Neutrophil (primary cell): Measurements from ENCODE around the gene MAPK14.

Experiments used
- H3K27ac ChIP-seq: fragments of 200-600 bp; sonication (generic); 2 replicates; pipeline ENCODE4 v1.5.1; 2016; ENCODE audit warnings: mild to moderate bottlenecking, moderate library complexity
- H3K27me3 ChIP-seq: fragments of 200-600 bp; sonication (generic); 2 replicates; pipeline ENCODE4 v1.6.0; 2016; ENCODE audit warnings: mild to moderate bottlenecking
- H3K36me3 ChIP-seq: fragments of 200-600 bp; sonication (generic); 2 replicates; pipeline ENCODE4 v1.5.1; 2017
- H3K4me1 ChIP-seq, 2 experiments: fragments of 200-600 bp in 1 of 2; sonication (generic) in 1 of 2; 1 replicate in 1 of 2; 2 replicates in 1 of 2; pipeline versions ENCODE4 v1.5.1 to v1.6.1; 2013 to 2016; ENCODE audit warnings: low read depth in 1 of 2, low read length in 1 of 2, mild to moderate bottlenecking in 1 of 2, moderate library complexity in 1 of 2; ENCODE audit not compliant: control insufficient read depth in 1 of 2, insufficient read depth in 1 of 2
- H3K4me3 ChIP-seq, 2 experiments: fragments of 200-600 bp in 1 of 2; sonication (generic) in 1 of 2; 1 replicate in 1 of 2; 2 replicates in 1 of 2; pipeline ENCODE4 v1.5.1; 2013 to 2016; ENCODE audit warnings: low read depth in 1 of 2, low read length in 1 of 2, mild to moderate bottlenecking in 1 of 2, moderate library complexity in 1 of 2
- H3K9me3 ChIP-seq: fragments of 200-600 bp; sonication (generic); 2 replicates; pipeline ENCODE4 v1.5.1; 2016
- TF ChIP-seq, protein P1 (sequence below): fragments of 200-600 bp; sonication (generic); IDR thresholded peaks from 2 replicates; pipeline ENCODE4 v1.5.1; 2016; ENCODE audit warnings: antibody characterized with exemption

The MAPK14 gene

DNA sequence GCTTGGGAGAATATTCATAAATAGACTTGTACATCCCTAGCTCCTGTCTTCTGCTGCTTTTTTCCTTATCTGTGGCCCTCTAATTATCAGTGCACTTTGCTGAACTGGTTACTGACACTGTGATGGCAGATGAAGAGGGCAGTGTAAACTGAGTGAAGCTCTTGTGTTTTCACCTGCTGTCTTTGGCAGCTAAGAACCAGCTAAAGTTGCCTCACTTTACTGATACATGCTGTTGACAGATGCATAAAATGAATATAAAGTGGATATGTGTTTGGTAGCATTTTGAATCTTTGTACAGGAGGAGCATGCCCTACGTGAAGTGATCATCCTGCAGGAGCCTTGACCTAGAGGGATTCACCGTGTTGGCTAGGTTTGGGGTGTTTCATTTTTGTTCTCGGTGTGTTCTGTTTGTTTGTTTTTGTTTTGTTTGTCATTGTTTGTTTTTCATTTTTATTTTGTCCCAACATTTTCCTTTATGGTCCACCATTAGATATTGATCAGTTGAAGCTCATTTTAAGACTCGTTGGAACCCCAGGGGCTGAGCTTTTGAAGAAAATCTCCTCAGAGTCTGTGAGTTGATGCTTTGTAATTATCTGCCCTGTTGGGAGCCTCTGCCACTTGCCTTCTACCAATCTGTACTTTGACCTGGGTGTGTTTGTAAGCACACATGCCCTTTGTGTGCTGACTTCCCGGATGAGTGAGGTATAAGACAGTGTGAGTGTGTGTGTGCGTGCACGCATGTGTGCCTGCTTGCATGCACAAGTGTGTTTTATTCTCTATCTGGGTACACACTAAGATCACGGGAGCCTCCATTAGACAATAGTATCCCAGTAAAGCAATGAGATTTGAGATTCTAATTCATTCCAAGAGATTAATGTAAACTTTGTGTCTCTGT is 68.1 kb downstream of the MAPK14 start:
- Histone ChIP-seq H3K27ac (peak overlapping the region; percentile 60), H3K4me3 (no peak overlapping the region), H3K9me3 (no peaks in the 10 kb centered on the region), H3K36me3 (peaks cover 92% of the 10 kb centered on the region), H3K4me1 (peaks cover 4 to 12% of the 10 kb centered on the region in 2 experiments), H3K27me3 (no peaks in the 10 kb centered on the region)
- TF ChIP-seq, protein P1, sequence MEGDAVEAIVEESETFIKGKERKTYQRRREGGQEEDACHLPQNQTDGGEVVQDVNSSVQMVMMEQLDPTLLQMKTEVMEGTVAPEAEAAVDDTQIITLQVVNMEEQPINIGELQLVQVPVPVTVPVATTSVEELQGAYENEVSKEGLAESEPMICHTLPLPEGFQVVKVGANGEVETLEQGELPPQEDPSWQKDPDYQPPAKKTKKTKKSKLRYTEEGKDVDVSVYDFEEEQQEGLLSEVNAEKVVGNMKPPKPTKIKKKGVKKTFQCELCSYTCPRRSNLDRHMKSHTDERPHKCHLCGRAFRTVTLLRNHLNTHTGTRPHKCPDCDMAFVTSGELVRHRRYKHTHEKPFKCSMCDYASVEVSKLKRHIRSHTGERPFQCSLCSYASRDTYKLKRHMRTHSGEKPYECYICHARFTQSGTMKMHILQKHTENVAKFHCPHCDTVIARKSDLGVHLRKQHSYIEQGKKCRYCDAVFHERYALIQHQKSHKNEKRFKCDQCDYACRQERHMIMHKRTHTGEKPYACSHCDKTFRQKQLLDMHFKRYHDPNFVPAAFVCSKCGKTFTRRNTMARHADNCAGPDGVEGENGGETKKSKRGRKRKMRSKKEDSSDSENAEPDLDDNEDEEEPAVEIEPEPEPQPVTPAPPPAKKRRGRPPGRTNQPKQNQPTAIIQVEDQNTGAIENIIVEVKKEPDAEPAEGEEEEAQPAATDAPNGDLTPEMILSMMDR, result no peak

DNA sequence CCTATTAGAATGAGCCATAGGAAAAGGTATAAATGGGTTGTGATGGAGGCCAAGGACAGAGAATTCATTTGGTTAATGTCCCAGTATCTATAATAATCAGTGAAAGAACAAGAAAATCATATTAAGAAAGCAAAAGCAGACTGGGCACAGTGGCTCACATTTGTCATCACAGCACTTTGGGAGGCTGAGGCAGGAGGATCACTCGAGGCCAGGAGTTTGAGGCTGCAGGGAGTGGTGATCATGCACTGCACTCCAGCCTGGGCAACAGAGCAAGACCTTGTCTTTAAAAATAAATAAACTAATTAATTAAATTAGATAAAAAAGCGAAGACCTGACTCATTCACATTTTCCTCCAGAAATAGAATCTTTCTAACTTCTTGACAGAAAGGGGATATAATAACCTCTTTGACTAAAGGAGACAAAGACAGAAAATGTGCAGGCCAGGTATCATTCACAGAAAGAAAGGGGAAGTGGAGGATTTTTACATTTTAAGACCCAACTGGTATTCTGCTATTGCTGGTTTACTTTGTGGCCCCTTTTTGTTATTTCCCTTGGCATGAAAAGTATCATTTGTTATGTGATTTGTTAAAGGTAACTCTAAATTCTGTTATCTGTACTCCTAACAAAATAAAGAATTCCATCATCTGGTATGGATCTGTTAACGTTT is 70.8 kb downstream of the MAPK14 start:
- no peaks in the 10 kb centered on the region for H3K27me3 ChIP-seq
- H3K4me3 ChIP-seq, result no peak overlapping the region
- TF ChIP-seq, protein P1, result no peak
- peaks cover 92% of the 10 kb centered on the region for H3K36me3 ChIP-seq
- peaks cover 4 to 12% of the 10 kb centered on the region in 2 experiments for H3K4me1 ChIP-seq
- H3K27ac ChIP-seq, result peak overlapping the region; percentile 57
- no peaks in the 10 kb centered on the region for H3K9me3 ChIP-seq

DNA sequence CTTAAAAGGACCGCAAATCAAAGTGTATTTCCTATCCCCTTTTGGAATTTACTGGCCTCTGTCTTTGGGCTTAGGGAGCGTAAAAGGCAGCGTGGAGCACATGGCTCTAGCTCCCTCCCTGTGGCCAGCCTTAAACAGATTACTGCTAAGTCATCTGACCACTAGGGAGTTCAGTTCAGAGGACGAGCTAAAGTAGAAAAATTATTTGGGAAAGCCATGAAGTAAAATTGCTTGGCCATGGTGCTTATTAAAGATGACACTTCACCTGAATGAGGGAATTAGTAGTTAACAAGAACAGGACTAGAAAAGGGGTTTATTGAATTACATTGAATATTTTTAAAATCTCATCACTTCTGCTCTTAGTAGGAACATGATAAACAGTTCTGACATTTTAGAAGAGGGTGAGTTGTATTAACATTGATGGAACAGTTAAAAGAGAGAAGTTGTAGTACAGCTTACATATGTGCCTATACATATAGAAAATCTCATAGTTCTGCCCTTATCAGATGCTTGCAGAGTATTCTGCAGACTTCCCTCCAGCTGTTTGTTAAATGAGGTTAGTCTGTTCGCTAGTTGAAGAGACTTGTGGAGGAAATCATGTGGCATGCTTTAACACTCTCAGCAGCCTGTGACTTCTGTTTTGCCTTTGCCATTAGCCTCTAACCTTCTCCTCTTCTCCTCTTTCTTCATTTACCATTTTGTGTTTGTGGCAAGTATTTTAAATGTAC is 71.5 kb downstream of the MAPK14 start:
- Histone ChIP-seq H3K4me1 (peaks cover 4 to 12% of the 10 kb centered on the region in 2 experiments), H3K9me3 (no peaks in the 10 kb centered on the region), H3K36me3 (peaks cover 93% of the 10 kb centered on the region), H3K27me3 (no peaks in the 10 kb centered on the region), H3K27ac (peak overlapping the region; percentile 57), H3K4me3 (no peak overlapping the region)
- TF ChIP-seq, protein P1, result no peak

GRCh38 chr6:36099869-36100483 is 72.4 kb downstream of the MAPK14 start:
- TF ChIP-seq, protein P1, result no peak
- Histone ChIP-seq H3K4me1 (peaks cover 4 to 6% of the 10 kb centered on the region in 2 experiments), H3K4me3 (no peak overlapping the region)

GRCh38 chr6:36101691-36102090 is 74.1 kb downstream of the MAPK14 start:
- Histone ChIP-seq H3K27ac (peak overlapping the region; percentile 34), H3K4me3 (no peak overlapping the region), H3K9me3 (no peaks in the 10 kb centered on the region), H3K36me3 (peaks cover 93% of the 10 kb centered on the region), H3K4me1 (no peaks in the 10 kb centered on the region), H3K27me3 (no peaks in the 10 kb centered on the region)
- TF ChIP-seq, protein P1, result no peak

More at GRCh38 chr6:36099869-36100483, 72.4 kb downstream of the MAPK14 start:
- H3K36me3 ChIP-seq, result peaks cover 95% of the 10 kb centered on the region
- H3K27me3 ChIP-seq, result no peaks in the 10 kb centered on the region
- peak overlapping the region; percentile 57 for H3K27ac ChIP-seq
- no peaks in the 10 kb centered on the region for H3K9me3 ChIP-seq
